HG03558 (cell line): Measurements from ENCODE around the gene BCL2L15.

Source experiments
- ATAC-seq: cut with Tn5 transposase; IDR thresholded peaks from one replicate; pipeline ENCODE4 v1.9.1; 2021; ENCODE audit warnings: moderate number of reproducible peaks; ENCODE audit not compliant: unreplicated experiment; ENCODE audit errors: extremely low read depth

BCL2L15 gene

GRCh38 chr1:113887402-113888175, at the start of gene BCL2L15:
Gene BCL2L15 (minus strand): TSS chr1:113887581. CDS start chr1:113887375, 206 bp downstream.
- ATAC-seq = no peak

- no peak for ATAC-seq
Observed at GRCh38 chr1:113937146-113937545, 49.8 kb upstream of the BCL2L15 start.

- no peak for ATAC-seq
Observed at GRCh38 chr1:113935970-113936369, 48.6 kb upstream of the BCL2L15 start.

- ATAC-seq = no peak
Observed at GRCh38 chr1:113935176-113935575, 47.8 kb upstream of the BCL2L15 start.

GRCh38 chr1:113934511-113935055, 47.2 kb upstream of the BCL2L15 start:
- ATAC-seq = no peak

GRCh38 chr1:113934006-113934405, 46.6 kb upstream of the BCL2L15 start:
- ATAC-seq = no peak

GRCh38 chr1:113931451-113931851, 44.1 kb upstream of the BCL2L15 start:
- no peak for ATAC-seq

GRCh38 chr1:113930499-113931161, 43.2 kb upstream of the BCL2L15 start:
- ATAC-seq = no peak

- no peak for ATAC-seq
Observed at GRCh38 chr1:113929750-113930498, 42.5 kb upstream of the BCL2L15 start.

GRCh38 chr1:113928941-113929749, 41.8 kb upstream of the BCL2L15 start, which contains the start of gene HIPK1:
Gene HIPK1 (plus strand): TSS chr1:113929324.
- ATAC-seq = peak; percentile 41

- ATAC-seq = no peak
Observed at GRCh38 chr1:113928187-113928930, 41.0 kb upstream of the BCL2L15 start.

GRCh38 chr1:113924473-113924872, 37.1 kb upstream of the BCL2L15 start:
- no peak for ATAC-seq

- no peak for ATAC-seq
Observed at GRCh38 chr1:113922957-113923356, 35.6 kb upstream of the BCL2L15 start.

GRCh38 chr1:113918243-113918642, 30.9 kb upstream of the BCL2L15 start:
- ATAC-seq = no peak

GRCh38 chr1:113917400-113918082, 30.2 kb upstream of the BCL2L15 start:
- no peak for ATAC-seq

- ATAC-seq = no peak
Observed at GRCh38 chr1:113916974-113917373, 29.6 kb upstream of the BCL2L15 start.

GRCh38 chr1:113913887-113914664, 26.7 kb upstream of the BCL2L15 start:
- ATAC-seq = no peak

GRCh38 chr1:113913312-113913668, 25.9 kb upstream of the BCL2L15 start:
- no peak for ATAC-seq
